Endothelial cell of hepatic sinusoid (primary cell): ENCODE measurements around the gene MTCL1.

Source experiments
- in situ Hi-C: cut with HindIII; loops from 2 replicates; pipeline ENCODE4 v1.10.0; 2017; ENCODE audit warnings: low sequenced_read_pairs

The MTCL1 gene

GRCh38 chr18:8803957-8804356 is 98.6 kb downstream of the MTCL1 start:
- in situ Hi-C loops = no loop called here

- in situ Hi-C loops = no loop called here
Observed at GRCh38 chr18:8805552-8805951, 100.2 kb downstream of the MTCL1 start.

GRCh38 chr18:8806100-8806797 is 100.9 kb downstream of the MTCL1 start:
- in situ Hi-C loops = no loop called here

GRCh38 chr18:8806798-8807487 is 101.6 kb downstream of the MTCL1 start:
- in situ Hi-C loops = no loop called here

- in situ Hi-C loops = no loop called here
Observed at GRCh38 chr18:8807488-8807805, 102.1 kb downstream of the MTCL1 start.

GRCh38 chr18:8808001-8808400 is 102.6 kb downstream of the MTCL1 start:
- in situ Hi-C loops = no loop called here

- in situ Hi-C loops = no loop called here
Observed at GRCh38 chr18:8809514-8809913, 104.2 kb downstream of the MTCL1 start.

GRCh38 chr18:8810157-8810556 is 104.8 kb downstream of the MTCL1 start:
- in situ Hi-C loops = no loop called here

- in situ Hi-C loops = no loop called here
Observed at GRCh38 chr18:8811115-8811514, 105.8 kb downstream of the MTCL1 start.

- in situ Hi-C loops = no loop called here
Observed at GRCh38 chr18:8812631-8813030, 107.3 kb downstream of the MTCL1 start.

- in situ Hi-C loops = no loop called here
Observed at GRCh38 chr18:8813611-8814010, 108.3 kb downstream of the MTCL1 start.

GRCh38 chr18:8814206-8814605 is 108.8 kb downstream of the MTCL1 start:
- in situ Hi-C loops = no loop called here

- in situ Hi-C loops = no loop called here
Observed at GRCh38 chr18:8816220-8816619, 110.9 kb downstream of the MTCL1 start.

- in situ Hi-C loops = no loop called here
Observed at GRCh38 chr18:8816816-8817215, 111.5 kb downstream of the MTCL1 start.

- in situ Hi-C loops = no loop called here
Observed at GRCh38 chr18:8818982-8819381, 113.6 kb downstream of the MTCL1 start.

- in situ Hi-C loops = no loop called here
Observed at GRCh38 chr18:8820396-8821082, 115.2 kb downstream of the MTCL1 start.

GRCh38 chr18:8821083-8821465 is 115.7 kb downstream of the MTCL1 start:
- in situ Hi-C loops = no loop called here

GRCh38 chr18:8821531-8821930 is 116.2 kb downstream of the MTCL1 start:
- in situ Hi-C loops = no loop called here

GRCh38 chr18:8822643-8823042 is 117.3 kb downstream of the MTCL1 start:
- in situ Hi-C loops = no loop called here

- in situ Hi-C loops = no loop called here
Observed at GRCh38 chr18:8823530-8823929, 118.2 kb downstream of the MTCL1 start.

GRCh38 chr18:8824846-8825245 is 119.5 kb downstream of the MTCL1 start:
- in situ Hi-C loops = no loop called here

GRCh38 chr18:8825273-8825672 is 119.9 kb downstream of the MTCL1 start:
- in situ Hi-C loops = no loop called here
